Measurements from ENCODE around the gene TRIM36.
A peak's percentile ranks its signal among the peaks of the same experiment; 100 is the strongest.

TRIM36 gene, protein sequence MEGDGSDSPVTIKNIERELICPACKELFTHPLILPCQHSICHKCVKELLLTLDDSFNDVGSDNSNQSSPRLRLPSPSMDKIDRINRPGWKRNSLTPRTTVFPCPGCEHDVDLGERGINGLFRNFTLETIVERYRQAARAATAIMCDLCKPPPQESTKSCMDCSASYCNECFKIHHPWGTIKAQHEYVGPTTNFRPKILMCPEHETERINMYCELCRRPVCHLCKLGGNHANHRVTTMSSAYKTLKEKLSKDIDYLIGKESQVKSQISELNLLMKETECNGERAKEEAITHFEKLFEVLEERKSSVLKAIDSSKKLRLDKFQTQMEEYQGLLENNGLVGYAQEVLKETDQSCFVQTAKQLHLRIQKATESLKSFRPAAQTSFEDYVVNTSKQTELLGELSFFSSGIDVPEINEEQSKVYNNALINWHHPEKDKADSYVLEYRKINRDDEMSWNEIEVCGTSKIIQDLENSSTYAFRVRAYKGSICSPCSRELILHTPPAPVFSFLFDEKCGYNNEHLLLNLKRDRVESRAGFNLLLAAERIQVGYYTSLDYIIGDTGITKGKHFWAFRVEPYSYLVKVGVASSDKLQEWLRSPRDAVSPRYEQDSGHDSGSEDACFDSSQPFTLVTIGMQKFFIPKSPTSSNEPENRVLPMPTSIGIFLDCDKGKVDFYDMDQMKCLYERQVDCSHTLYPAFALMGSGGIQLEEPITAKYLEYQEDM

DNA sequence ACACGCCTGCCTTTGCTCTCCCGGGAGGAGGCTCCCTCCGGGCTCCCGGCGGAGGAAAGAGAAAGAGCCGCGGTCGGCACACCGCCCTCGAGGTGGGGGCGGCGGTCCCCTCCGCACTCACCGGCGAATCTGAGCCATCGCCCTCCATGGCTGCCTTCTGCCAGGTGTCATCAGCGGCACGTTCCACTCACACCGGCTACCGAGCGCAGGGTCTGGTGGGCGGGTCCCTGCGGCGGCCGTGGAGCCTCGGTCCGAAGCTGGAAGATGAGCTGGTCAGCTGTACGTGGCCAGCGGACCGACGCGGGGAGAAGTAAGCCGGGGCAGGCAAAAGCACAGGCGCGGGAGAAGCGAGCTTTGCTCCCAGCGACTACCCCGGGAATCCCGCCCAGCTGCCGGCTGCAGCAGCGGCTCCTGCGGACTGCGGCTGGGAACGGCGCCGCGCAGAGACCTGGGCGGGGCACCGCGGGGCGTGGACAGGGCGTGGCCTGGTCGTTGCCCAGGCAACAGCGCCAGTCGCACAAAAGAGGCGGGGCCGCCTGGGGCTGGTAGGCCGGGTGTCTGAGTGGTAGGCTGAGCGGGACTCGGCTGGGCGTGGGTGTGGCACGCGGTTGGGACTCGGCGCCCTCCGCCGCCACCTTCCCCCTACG, at the start of gene TRIM36:
Gene TRIM36 (minus strand): TSS at position 422 of the 647 bp plus-strand sequence. CDS start 274 bp downstream, at position 148.
- peak; percentile 92 for DNase-seq

DNA sequence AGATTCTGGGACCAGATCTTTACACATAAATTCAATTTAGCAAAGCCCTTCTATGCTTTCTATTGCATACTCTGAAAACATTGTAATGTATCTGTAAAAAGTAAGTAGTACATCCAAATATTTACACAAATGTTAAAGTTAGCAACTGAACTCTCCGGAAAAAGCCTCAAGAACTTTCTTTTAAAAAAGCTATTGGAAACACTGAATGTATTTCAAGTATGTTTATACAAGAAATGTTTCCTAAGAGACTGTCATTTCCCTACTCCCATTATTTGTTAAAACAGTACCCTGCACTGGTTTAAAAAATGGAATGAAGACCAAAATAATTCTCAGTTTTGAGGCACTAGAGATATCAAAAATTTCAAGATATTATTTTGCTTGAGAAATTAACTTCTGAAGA, 44.8 kb upstream of the TRIM36 start:
- no peak for DNase-seq

DNA sequence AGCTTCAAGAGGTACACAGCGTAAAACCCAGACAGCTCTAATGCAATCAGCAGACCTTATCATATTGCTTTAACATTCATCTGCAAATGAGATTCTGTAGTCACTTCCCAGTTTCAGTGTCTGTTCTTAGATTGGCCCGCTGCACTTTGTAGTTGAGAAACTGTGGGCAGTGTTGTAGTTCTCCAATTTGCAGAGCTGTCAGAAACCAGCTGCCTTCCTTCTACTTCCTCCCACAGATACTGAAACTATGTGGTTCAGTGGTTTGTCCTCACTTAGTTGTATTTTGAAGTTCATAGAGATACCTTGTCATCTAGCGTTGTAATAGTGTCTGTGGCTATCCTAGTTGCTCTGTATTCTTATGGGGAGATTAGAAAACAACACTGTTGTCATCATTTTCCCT, 39.6 kb upstream of the TRIM36 start:
- DNase-seq = peak; percentile 3

DNA sequence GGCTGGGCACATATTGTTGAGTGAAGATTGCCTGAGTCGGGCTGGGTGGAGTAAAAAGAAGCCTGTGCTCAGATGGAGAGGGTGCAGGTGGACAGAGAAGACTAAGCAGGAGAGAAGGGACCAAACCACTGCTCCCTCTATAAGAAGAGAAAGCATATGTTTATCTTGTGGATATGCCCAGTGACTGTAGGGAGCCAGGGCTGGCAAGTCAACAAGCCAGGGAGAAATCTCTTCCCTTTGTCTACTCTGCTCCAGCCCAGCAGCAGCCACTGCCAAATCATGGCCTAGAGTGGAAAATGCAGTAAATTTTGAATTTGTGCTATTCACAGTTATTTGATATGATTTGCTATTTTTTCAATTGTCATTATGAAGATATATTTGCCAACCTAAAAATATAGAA, 33.2 kb upstream of the TRIM36 start:
- no peak for DNase-seq

DNA sequence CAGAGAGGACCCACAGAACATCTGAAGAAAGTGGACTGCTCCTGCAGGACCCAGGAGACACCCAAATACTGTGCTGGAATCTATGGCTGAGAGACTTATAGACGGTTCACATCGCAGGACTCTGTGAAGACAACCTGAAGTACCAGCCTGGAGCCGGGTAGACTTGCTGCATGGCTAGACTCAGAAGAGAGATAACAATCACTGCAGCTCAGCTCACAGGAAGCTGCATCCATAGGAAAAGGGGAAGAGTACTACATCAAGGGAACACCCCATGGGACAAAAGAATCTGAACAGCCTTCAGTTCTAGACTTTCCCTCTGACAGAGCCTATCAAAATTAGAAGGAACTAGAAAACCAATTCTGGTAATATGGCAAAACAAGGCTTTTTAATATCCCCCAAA, 26.5 kb upstream of the TRIM36 start:
- no peak for DNase-seq

DNA sequence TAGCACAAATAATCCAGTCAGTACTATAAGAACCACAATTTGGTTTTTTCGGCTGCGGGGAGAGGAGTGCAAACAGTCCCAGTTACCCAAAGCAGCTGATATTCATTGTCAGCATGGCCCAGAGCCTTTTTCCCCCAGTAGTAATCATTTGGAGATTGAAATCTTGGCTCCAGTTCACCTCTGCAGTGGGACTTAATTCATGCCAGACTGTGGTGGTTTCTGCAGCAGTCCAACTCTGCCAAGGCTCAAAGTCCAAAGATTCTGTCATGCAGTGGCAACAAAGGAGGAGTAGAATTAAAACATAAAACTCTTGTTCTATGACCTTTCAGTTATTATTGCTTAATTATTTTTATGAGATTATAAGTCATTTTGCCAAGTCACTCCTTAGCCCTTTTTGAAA, 25.0 kb upstream of the TRIM36 start:
- no peak for DNase-seq

DNA sequence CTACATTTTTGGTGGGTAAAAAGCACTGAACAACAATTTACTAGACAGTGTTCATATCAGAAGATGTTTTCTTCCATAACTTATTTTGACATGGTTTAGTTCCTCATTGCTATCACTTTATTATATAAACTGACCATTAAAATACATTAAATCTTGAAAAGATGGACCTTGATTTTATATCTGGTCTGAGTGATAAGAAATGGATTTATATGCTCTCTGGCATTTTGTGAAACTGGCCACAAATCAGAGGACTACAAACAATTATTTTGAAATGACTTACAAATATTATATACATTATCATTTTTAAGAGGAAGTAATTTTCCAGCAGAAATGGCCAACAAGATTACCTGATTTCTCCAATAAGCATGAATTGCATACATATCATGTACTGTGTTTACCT, 23.6 kb upstream of the TRIM36 start:
- no peak for DNase-seq

DNA sequence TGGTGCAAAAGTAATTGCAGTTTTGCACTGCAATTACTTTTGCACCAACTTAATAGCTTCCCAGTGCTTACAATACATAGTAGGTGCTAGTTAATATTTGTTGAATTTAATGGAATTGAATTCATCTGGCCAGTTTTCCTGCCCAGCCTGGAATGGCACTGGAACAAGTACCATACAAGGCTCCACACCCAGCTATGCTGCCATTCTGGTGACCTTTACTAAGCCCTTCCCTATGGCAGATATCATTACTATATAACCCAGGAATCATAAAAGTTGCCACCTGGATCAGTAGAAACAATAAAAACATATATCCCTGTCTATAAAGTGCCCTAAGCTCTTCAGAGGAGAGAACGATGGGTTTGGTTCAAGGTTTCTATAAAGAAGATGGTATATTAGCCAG, 22.4 kb upstream of the TRIM36 start:
- no peak for DNase-seq

DNA sequence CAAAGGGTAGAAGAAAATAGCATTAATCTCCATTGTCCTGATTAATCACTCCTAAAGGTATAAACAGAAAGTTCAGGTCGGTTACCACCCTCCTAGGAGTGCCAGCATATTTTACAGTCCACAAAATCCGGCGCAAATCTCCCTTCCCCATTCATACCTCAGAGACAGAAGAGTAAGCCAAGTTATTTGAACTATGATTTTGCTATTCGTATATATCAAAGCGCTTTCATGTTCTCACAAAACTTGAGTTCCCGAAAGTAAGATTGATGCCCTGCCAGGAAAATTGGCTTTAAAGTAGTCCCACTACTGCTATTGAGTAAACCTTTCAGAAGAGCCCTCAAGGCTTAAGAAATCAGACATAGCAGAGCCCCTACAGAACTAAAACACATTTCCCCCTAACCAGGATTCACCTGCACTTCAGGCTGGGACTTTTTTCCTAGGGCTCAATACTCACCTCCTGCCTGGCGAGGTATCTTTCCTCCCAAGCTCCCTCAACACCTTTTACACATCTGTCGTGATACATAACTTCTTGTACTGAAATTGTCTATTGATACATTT, 21.8 kb upstream of the TRIM36 start:
- no peak for DNase-seq

DNA sequence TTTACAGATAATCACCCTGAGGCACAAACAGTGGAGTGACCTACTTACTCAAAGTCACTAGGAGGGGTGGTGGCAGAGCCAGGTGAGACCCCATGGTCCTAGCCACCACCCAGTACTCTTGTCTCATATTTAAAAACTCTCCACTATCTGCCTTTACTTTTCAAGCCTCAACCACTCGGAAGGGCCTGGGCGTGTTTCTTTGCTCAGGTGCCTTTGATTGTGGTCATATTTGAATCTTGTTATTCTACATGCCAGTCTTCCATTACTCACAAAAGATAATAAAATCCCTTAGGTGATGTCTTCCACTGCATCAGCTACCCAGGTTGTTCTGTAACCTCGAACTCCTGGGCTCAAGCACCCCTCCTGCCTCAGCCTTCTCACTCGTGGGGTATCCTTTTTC, 20.7 kb upstream of the TRIM36 start:
- DNase-seq = no peak

DNA sequence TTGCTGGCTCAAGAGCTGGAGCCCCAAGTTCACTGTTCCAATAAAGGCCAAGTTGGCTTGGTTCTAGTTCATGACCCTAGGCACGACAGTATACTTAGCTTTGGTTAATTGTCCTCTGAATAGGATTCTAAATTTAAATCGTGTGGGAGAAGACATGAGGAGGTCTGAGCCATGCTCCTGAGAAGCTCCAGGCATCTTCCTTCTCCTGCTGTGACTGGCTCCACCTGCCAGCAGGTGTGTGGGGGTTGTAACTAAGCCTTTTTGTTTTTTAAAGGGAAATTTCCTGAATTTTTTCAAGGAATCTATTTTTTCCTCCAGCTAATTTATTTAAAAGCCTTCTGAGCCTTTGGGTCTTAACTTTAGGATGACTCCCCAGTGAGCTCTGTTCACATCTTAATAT, 20.2 kb upstream of the TRIM36 start:
- no peak for DNase-seq

DNA sequence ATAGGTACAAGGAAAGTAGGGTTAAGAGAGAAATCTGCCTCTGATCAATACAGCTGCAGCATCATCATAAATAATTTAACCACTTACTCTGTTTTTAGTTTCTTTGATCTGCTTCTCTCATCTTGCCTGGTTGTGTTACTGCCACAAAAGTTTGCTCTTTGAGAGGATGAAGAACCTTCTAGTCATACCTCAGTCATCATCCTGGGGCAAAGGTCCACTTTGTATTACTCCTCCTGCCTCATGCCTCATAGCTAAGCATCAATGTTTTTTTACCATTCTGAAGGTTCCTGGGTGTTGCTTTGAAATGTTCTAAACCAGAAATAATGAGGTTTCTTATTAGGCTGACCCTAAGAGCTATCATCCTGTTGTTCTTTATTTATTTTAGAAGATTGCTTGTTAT, 17.1 kb upstream of the TRIM36 start:
- no peak for DNase-seq

DNA sequence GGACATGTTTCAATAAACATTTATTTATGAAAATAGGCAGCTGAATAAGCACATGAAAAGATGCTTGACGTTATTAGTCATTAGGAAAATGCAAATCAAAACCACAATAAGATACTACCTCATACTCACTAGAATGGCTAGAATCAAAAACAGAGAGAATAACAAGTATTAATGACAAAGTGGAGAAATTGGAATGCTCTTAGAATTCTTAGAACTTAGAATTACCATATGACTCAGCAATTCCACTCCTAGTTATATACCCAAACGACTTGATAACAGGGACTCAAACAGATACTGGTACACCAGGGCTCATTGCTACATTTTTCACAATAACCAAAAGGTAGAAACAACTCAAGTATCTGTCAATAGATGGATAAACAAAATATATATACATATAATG, 15.1 kb upstream of the TRIM36 start:
- no peak for DNase-seq

DNA sequence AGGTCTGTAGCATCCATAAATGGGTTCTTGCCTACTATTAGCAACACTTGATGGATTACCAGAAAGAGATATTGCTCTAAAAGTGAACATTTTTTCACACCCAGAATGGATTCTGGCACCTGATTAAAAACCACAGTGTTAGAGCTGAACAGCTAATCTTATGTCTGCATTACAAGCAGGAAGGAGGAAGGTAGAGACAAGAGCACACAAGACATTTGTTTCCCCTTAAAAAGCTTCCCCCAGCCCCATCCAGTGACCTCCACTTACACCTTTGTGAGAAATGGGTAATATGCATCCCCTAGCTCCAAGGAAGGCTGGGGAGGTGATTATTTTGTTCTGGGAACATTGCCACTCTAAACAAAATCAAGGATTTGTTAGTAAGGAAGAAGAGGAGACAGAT, 12.0 kb upstream of the TRIM36 start:
- DNase-seq = no peak

DNA sequence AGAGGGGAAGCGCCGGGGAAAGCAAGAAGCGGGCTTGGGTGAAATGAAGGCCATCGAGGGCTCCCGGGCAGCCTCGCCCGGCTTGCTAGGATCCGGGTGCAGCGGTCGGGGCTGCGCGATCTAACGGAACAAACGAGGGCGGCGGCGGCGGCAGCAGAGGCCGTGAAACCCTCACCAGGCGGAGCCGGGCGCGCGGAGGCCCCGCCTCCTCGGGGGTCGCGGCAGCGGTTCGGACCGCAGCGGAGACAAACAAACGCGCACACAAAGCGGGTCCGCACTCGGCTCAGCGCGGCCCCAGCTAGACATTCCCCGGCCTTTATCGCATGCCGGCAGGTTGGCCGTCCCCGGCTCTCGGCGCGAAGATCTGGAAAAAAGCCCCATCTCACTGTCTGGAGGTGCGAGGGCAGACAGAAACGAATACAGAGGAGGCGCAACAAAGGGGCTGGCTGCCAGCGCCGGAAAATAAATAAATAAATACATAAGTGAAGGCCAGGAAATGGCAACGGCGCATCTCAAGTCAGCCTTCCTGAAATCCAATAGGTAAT, 10.5 kb upstream of the TRIM36 start:
- DNase-seq = peak; percentile 38

DNA sequence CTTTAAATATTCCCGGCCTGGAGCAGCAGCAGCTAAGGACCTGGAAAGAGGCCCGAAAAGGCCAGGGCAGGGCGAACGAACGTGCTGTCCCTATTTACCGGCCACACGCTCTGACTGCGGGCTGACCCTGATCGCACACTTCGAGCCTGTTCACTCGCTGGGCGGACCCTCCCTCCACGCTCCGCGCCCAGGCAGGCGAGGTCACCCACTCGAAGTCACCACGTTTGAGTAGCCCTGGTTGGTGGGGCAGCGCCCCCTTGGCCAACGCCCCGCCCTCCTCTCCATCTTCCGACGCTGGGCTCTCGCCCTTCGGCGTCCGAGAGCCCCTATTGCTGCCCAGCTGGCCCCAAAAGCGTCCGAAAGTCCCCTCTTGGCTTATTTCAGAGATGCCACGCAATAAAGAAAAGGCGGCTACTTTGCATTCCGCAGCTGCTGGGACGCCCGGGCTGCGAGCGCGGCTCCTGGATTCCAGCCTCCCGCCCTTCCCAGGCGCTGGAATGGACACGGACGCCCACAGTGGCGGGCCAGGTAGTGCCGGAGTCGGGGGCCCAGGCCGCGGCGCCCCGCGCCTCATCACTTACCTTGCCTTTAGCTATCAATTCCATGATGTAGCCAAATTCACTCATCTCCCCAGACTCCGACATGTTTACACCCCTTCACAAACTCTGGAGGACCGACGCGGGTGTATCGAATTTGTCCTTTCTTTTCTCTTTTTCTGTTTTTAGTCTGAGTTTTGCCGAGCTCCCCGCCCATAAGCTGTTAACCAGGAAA, 9.9 kb upstream of the TRIM36 start:
- DNase-seq = no peak

DNA sequence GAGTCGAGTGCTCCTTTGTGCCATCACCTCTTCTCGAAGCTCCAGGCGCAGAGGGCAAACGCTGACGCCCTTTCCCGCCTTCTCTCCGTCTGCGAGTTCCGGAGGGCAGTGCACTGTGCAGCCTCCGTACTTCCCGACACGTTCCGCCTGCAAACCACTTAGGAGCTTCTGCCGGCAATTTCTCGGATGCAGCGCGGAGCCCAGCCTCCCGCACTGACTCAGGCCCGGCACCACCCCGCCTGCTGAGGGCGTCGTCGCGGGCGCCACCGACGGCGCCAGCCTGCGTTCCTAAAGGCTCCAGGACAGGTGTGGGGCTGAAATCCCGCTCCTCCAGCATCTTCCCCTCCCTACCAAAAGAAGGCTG, 9.3 kb upstream of the TRIM36 start:
- DNase-seq = no peak

DNA sequence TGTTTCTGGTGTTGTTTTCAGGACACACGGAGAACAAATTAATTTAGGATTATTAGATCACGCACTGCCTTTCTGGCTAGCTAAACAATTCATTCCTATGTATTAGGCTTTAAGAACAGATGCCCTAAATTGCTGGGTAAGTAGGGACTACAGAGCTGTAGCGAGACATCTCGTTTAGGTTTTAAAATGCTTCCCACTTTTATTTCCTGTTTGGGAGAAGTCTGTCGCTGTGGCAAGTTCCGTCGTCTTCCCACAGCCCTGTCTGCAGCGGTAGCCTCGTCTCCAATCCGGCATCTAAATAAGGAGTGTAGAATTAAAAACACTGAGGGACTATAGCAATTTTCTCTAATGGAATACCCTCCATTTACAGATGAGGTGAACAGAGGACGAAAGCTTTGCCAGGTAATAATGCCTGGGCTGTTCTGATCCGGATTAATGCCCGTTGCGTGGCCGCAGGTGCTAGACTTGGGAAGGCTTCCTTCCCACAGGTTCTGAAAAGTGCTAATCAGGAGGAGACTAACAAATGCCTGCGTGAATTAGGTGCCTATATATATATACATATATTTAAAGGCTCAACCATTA, 1.3 kb upstream of the TRIM36 start:
- DNase-seq = no peak

DNA sequence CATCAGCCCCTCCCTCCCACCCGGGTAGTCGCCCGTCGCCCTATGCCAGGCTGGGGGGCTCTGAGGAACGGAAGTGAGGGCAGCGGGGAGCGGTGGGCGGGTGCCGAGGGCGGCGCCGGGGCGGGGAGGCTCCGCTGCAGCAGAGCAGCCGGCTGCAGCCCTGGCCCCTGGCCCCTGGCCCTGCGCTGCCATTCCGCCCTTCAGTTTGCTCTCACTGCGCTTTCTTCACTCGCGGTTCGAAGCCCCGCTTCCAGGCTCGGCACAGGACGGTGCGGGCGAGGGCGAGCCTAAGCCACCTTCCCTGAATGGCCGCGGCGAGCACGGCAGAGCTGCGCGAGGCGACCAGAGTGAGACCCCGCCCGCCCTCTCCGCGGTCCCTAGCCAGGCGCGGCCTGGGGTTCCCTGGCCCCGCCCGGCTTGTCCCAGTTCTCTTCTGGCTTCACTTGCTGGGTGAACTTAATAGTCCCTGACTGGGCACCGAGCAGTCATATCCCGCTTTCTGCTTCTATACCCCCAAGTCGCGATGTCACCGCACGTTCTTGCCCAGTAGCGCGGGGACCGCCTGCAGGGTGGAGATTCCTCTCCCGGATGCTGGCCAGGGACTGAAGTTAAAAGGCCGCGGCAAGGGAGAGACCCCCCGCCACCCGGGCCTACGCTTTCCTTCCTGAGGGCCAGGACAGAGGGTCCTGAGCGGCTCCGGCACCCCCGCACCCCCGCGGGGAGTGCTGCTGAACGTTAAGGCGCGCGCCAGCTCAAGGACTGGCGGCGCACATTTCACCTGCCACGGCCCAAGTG, 623 bp upstream of the TRIM36 start:
- DNase-seq = peak; percentile 2

DNA sequence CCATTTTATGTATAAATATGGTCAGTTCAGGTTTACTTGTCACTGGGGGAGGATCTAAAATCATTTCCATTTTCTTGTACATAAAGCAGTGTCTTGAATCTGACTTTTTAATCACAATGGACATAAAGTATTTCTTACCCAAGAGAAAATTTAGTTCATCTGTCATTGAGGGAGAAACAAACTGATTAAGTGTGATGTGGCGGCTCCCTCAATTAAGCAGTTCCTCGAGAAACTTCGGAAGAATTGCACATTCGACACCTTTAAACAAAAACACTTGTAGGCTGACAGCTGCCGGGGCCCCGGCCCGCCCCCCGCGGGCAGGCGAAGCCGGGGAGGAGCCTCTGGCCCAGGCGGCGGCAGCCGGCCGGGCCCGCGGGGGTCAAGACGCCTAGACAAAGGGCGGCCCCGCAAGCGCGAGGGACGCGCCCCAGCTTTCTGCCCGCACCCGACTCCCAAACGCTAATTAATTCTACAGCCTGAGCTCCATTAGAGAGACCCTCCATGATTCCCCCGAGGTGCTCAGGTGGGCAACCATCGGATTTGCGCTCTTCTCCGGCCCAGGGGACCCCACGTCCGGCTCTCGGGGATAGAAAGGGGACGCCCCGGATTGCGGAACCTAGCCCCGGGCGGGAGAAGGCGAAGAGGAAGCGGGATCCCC, 750 bp downstream of the TRIM36 start:
- DNase-seq = no peak
